Peyer's patch (tissue), 4 donors: ENCODE results near the gene MIPOL1.

Source experiments
- POLR2A ChIP-seq, 2 donors: fragments of 450-650 bp; IDR thresholded peaks; one replicate each; pipeline ENCODE4 v1.5.1; 2017; ENCODE audit warnings: antibody characterized with exemption in 2 of 2, mild to moderate bottlenecking in 2 of 2, moderate library complexity in 2 of 2
- TF ChIP-seq, protein P1 (sequence below), 6 experiments: fragments of 450-650 bp in 4 of 6; fragments of 200-600 bp in 2 of 6; sonication (generic) in 1 of 6; IDR thresholded peaks; one replicate each; pipeline ENCODE4 v1.5.1; 2017 to 2019; ENCODE audit warnings: antibody characterized with exemption in 6 of 6, mild to moderate bottlenecking in 3 of 6, moderate library complexity in 1 of 6

DNA sequence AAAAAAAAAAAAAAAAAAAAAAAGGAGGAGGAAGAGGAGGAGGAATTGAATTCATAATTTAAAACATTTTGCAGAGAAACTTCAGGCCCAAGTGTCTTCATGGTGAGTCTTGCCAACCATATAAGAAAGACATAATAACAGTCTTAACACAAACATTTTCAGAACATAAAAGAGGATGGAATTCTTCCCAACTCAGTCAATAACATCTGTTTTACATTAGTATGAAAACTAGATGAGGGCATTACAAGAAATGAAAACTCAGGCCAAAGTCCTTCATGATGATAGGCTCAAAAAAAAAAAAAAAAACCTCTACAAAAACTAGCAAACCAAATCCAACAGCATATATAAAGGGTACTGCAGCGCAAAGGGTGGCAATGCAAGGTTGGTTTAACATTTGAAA, 245.7 kb downstream of the MIPOL1 start:
- no peak for TF ChIP-seq POLR2A (IDR thresholded peaks at IDR 0.05)
- TF ChIP-seq, protein P1, sequence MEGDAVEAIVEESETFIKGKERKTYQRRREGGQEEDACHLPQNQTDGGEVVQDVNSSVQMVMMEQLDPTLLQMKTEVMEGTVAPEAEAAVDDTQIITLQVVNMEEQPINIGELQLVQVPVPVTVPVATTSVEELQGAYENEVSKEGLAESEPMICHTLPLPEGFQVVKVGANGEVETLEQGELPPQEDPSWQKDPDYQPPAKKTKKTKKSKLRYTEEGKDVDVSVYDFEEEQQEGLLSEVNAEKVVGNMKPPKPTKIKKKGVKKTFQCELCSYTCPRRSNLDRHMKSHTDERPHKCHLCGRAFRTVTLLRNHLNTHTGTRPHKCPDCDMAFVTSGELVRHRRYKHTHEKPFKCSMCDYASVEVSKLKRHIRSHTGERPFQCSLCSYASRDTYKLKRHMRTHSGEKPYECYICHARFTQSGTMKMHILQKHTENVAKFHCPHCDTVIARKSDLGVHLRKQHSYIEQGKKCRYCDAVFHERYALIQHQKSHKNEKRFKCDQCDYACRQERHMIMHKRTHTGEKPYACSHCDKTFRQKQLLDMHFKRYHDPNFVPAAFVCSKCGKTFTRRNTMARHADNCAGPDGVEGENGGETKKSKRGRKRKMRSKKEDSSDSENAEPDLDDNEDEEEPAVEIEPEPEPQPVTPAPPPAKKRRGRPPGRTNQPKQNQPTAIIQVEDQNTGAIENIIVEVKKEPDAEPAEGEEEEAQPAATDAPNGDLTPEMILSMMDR (IDR thresholded peaks at IDR 0.05) = no peak
